Right ventricle myocardium inferior (tissue), 1 donor: ENCODE results near the gene HSDL1. TPM values are rescaled to one million over a fixed set of nuclear protein-coding genes. Genes with fewer than 3 reads are reported as not detected.
A peak's percentile ranks its signal among the peaks of the same experiment; 100 is the strongest.

Source experiments
- ATAC-seq: fragments of 200-7000 bp; cut with Tn5 transposase; one replicate; pipeline ENCODE4 v1.9.1; 2020; ENCODE audit warnings: mild to moderate bottlenecking, moderate library complexity
- DNase-seq: peaks from one replicate; pipeline ENCODE4 v3.0.0; 2021; ENCODE audit errors: missing footprints
- intact Hi-C: fragments of 100-400 bp; cut with DNase I; formaldehyde crosslinking; loops from one replicate; pipeline ENCODE4 v1.11.0; 2022
- total RNA-seq: library from RNA; stranded (reverse); fragmentation: NEBNext Ultra II Directional; extraction: Animal tissue kit (Norgen Biotek cat#: 25700); gene quantifications from one replicate; pipeline ENCODE4 v1.2.1, GENCODE V29; 2021
- donor health status: DM: no; HTN: yes; CAD: no; lungs with severe emphysema.

The HSDL1 gene
- total RNA-seq, 1 donor from 2014 or later: 24.1 TPM

GRCh38 chr16:84093120-84093878 is 51.7 kb downstream of the HSDL1 start:
- no peak for ATAC-seq
- intact Hi-C loops: no loop called here
- DNase-seq: no peak

- ATAC-seq: peak; percentile 66
- no peak for DNase-seq
Measured at GRCh38 chr16:84091460-84091859, 53.5 kb downstream of the HSDL1 start.

GRCh38 chr16:84090211-84090610 is 54.8 kb downstream of the HSDL1 start:
- intact Hi-C loops: no loop called here
- no peak for ATAC-seq

More at GRCh38 chr16:84091460-84091859, 53.5 kb downstream of the HSDL1 start:
- intact Hi-C loops: no loop called here

GRCh38 chr16:84088695-84089395 is 56.1 kb downstream of the HSDL1 start:
- peak; percentile 41 for ATAC-seq

More at GRCh38 chr16:84090211-84090610, 54.8 kb downstream of the HSDL1 start:
- no peak for DNase-seq

GRCh38 chr16:84087466-84088151 is 57.4 kb downstream of the HSDL1 start:
- no peak for ATAC-seq
- DNase-seq: no peak
- intact Hi-C loops: loop anchor here (2.0 to 10.0 kb wide), 3 partner anchors 50 to 397 kb away; partner anchors contain the start of gene TAF1C

More at GRCh38 chr16:84088695-84089395, 56.1 kb downstream of the HSDL1 start:
- intact Hi-C loops: loop anchor here (5.0 to 10.0 kb wide), 2 partner anchors 48 to 396 kb away; no protein-coding TSS in a partner anchor
- DNase-seq: peak; percentile 75

- DNase-seq (no peak), ATAC-seq (no peak)
- intact Hi-C loops: loop anchor here (2.0 to 10.0 kb wide), 3 partner anchors 50 to 398 kb away; partner anchors contain the start of gene TAF1C
Measured at GRCh38 chr16:84087001-84087400, 58.0 kb downstream of the HSDL1 start.

GRCh38 chr16:84086341-84086740 is 58.6 kb downstream of the HSDL1 start:
- ATAC-seq (peak; percentile 86), DNase-seq (no peak)
- intact Hi-C loops: loop anchor here (2.0 to 10.0 kb wide), 3 partner anchors 51 to 398 kb away; partner anchors contain the start of gene TAF1C

- intact Hi-C loops: loop anchor here (2.0 to 10.0 kb wide), 3 partner anchors 52 to 399 kb away; partner anchors contain the start of gene TAF1C
- no peak for ATAC-seq
- no peak for DNase-seq
Measured at GRCh38 chr16:84085773-84086172, 59.2 kb downstream of the HSDL1 start.

GRCh38 chr16:84085271-84085667 is 59.7 kb downstream of the HSDL1 start:
- intact Hi-C loops: loop anchor here (5.0 to 10.0 kb wide), 2 partner anchors 52 to 400 kb away; no protein-coding TSS in a partner anchor
- DNase-seq (no peak), ATAC-seq (no peak)

- ATAC-seq (peak; percentile 38), DNase-seq (peak; percentile 70)
- intact Hi-C loops: loop anchor here (5.0 to 10.0 kb wide), 2 partner anchors 53 to 400 kb away; no protein-coding TSS in a partner anchor
Measured at GRCh38 chr16:84084570-84085270, 60.3 kb downstream of the HSDL1 start.

- ATAC-seq: no peak
- no peak for DNase-seq
- intact Hi-C loops: loop anchor here (10.0 kb wide), 1 partner anchor 402 kb away; no protein-coding TSS in a partner anchor
Measured at GRCh38 chr16:84082835-84083569, 62.0 kb downstream of the HSDL1 start.

GRCh38 chr16:84082110-84082509 is 62.9 kb downstream of the HSDL1 start:
- no peak for ATAC-seq
- no peak for DNase-seq
- intact Hi-C loops: loop anchor here (10.0 kb wide), 1 partner anchor 403 kb away; no protein-coding TSS in a partner anchor

- ATAC-seq: no peak
- intact Hi-C loops: loop anchor here (10.0 kb wide), 1 partner anchor 403 kb away; no protein-coding TSS in a partner anchor
- DNase-seq: no peak
Measured at GRCh38 chr16:84081446-84081989, 63.5 kb downstream of the HSDL1 start.

GRCh38 chr16:84080813-84081212 is 64.2 kb downstream of the HSDL1 start:
- DNase-seq (no peak), ATAC-seq (no peak)
- intact Hi-C loops: loop anchor here (10.0 kb wide), 1 partner anchor 404 kb away; no protein-coding TSS in a partner anchor

- DNase-seq (peak; percentile 75), ATAC-seq (peak; percentile 79)
- intact Hi-C loops: loop anchor here (10.0 kb wide), 1 partner anchor 404 kb away; no protein-coding TSS in a partner anchor
Measured at GRCh38 chr16:84080378-84080777, 64.6 kb downstream of the HSDL1 start.

GRCh38 chr16:84079664-84080063 is 65.3 kb downstream of the HSDL1 start:
- ATAC-seq (peak; percentile 18), DNase-seq (no peak)
- intact Hi-C loops: loop anchor here (10.0 kb wide), 1 partner anchor 405 kb away; no protein-coding TSS in a partner anchor

GRCh38 chr16:84075376-84075775 is 69.6 kb downstream of the HSDL1 start:
- intact Hi-C loops: no loop called here
- ATAC-seq (no peak), DNase-seq (no peak)
